Activated CD4-positive, alpha-beta T cell treated with anti-CD3 and anti-CD28 coated beads, Interleukin-2, amount 50 U/mL, for 1 hour (primary cell): ENCODE results near the gene TRPC1.

ENCODE experiments used
- DNase-seq: peaks from one replicate; pipeline ENCODE4 v3.0.0-alpha.2; 2020

Gene TRPC1

GRCh38 chr3:142846779-142847577 is 123.1 kb downstream of the TRPC1 start:
- DNase-seq: no peak

GRCh38 chr3:142849148-142849547 is 125.3 kb downstream of the TRPC1 start:
- DNase-seq: no peak

GRCh38 chr3:142850395-142851023 is 126.7 kb downstream of the TRPC1 start:
- no peak for DNase-seq

- no peak for DNase-seq
These were observed 128.2 kb downstream of the TRPC1 start for GRCh38 chr3:142852009-142852408.

GRCh38 chr3:142853270-142854168 is 129.7 kb downstream of the TRPC1 start:
- no peak for DNase-seq

GRCh38 chr3:142857056-142857455 is 133.2 kb downstream of the TRPC1 start:
- DNase-seq: no peak
